Stimulated activated CD4-positive, alpha-beta T cell treated with anti-CD3 and anti-CD28 coated beads, Interleukin-12 subunit alpha, Interleukin-12 subunit beta, amount 100 ng/mL, for 4 hours (primary cell): ENCODE measurements around the gene C2orf92.

Experiments
- DNase-seq: peaks from one replicate; pipeline ENCODE4 v3.0.0-alpha.2; 2020

Gene C2orf92

GRCh38 chr2:97750017-97750416, 80.5 kb downstream of the C2orf92 start:
- no peak for DNase-seq

GRCh38 chr2:97751752-97752151, 82.2 kb downstream of the C2orf92 start:
- DNase-seq: no peak
